Left hindlimb (tissue), 1 donor: ENCODE measurements around the gene GBP1.

Source experiments
- DNase-seq: peaks from one replicate; pipeline ENCODE4 v3.0.0-alpha.2; 2018

GBP1 gene

GRCh38 chr1:89005286-89006151 is 59.5 kb downstream of the GBP1 start:
- DNase-seq: no peak
